Fibroblast of the conjunctiva (primary cell): ENCODE results near the gene MYO19.

Experiments used
- DNase-seq: peaks from one replicate; pipeline ENCODE4 v3.0.0-alpha.2; 2010; ENCODE audit warnings: low read depth

MYO19 gene, protein sequence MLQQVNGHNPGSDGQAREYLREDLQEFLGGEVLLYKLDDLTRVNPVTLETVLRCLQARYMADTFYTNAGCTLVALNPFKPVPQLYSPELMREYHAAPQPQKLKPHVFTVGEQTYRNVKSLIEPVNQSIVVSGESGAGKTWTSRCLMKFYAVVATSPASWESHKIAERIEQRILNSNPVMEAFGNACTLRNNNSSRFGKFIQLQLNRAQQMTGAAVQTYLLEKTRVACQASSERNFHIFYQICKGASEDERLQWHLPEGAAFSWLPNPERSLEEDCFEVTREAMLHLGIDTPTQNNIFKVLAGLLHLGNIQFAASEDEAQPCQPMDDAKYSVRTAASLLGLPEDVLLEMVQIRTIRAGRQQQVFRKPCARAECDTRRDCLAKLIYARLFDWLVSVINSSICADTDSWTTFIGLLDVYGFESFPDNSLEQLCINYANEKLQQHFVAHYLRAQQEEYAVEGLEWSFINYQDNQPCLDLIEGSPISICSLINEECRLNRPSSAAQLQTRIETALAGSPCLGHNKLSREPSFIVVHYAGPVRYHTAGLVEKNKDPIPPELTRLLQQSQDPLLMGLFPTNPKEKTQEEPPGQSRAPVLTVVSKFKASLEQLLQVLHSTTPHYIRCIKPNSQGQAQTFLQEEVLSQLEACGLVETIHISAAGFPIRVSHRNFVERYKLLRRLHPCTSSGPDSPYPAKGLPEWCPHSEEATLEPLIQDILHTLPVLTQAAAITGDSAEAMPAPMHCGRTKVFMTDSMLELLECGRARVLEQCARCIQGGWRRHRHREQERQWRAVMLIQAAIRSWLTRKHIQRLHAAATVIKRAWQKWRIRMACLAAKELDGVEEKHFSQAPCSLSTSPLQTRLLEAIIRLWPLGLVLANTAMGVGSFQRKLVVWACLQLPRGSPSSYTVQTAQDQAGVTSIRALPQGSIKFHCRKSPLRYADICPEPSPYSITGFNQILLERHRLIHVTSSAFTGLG

GRCh38 chr17:36534840-36535668, at the start of gene MYO19, which contains the start of gene PIGW:
MYO19 (minus strand) TSS chr17:36534868; CDS start chr17:36532538, 2,330 bp downstream.
PIGW (plus strand) TSS chr17:36534987; CDS start chr17:36537102, 2,115 bp downstream.
- DNase-seq, result peak; percentile 66

GRCh38 chr17:36583787-36584186, 49.1 kb upstream of the MYO19 start:
- DNase-seq, result no peak

DNA sequence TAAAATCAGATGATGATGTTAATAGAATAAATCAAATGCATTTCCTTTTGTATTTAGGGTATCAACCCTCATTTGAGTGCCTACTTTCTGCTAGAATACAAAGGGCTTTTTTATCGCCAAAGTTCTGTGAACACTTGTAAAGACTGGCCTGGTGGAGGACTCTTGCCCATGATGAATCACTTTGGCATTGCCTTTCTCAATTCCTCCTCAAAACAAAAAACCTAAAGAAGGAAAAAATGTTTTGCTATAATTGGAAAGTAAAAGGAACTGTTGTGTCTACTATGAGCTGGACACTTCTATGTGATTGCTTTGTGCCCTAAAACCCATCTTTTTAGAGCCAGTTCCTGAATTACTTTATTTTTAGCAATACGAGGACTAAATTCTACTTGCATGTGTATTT, 44.0 kb upstream of the MYO19 start:
- no peak for DNase-seq

- DNase-seq, result no peak
Observed at GRCh38 chr17:36576793-36577192, 42.1 kb upstream of the MYO19 start.

DNA sequence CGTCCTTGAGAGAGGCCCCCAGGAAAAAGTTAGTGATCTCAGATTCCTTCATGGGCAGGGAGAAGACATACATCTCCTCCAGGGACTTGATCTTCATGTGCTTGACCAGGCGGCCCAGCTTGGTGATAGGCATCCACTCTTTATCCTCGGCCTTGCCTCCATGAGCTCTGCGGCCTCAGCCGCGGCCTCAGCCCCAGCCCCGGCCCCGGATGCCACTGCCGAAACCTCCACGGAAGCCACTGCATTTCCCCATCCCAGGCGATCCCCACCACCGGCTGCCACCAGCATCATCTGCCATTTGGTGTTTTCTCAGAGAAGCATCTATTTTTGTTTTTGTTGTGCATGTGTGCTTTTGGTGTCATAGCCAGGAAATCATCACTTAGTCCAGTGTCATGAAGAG, 40.4 kb upstream of the MYO19 start:
- no peak for DNase-seq

DNA sequence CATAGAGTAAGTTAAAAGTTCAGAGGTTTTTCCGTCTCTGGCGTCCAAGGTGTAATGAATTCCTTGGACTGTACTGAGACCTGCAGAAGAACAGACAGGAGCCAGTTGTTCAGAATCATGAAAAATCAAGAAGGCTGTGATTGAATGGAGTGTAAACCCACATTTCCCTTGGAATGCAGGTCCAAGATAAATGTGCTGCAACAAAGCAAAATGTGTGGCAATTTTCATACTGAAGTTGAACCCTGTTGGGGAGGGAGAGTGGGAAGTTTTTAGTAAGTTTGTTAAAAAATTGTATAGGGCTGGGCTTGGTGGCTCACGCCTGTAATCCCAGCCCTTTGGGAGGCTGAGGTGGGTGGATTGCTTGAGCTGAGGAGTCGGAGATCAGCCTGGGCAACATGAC, 31.4 kb upstream of the MYO19 start:
- DNase-seq, result no peak

- no peak for DNase-seq
Observed at GRCh38 chr17:36553459-36553858, 18.8 kb upstream of the MYO19 start.

DNA sequence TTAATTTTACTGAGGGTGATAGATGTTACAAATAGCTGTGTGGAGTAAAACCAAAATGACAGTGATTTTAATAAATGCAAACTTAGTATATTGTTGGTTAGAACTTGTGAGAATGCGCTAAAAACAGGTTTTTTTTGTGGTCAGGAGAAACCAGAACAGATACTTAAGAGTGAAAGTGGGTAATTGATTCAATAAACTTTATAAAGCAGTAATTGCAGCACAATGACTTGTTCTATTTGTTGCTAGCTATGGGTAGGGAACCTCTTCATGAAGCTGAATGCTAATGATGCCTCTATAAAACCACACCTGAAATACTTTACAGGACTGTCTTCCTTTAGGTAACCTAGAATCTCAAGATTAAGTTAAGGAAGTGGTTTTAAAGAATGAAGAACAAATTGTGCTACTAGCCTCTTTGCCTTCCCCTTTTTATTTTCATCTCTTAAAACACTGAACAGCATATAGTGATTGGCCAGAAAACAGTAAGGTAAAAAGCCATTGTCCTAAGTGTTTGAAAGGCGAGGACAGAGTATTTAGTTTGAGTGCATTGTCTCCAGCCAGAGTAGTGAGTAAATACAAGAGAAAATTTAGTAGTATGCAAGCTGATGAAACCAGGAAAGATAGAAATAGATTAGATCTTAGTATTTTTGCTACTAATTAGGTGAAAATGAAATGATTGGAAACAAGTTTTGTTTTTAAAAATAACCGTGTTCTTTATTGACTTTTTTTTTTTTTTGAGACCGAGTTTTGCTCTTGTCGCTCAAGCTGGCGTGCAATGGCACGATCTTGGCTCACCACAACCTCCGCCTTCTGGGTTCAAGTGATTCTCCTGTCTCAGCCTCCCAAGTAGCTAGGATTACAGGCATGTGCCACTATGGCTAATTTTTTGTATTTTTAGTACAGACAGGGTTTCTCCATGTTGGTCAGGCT, 16.1 kb upstream of the MYO19 start:
- no peak for DNase-seq

DNA sequence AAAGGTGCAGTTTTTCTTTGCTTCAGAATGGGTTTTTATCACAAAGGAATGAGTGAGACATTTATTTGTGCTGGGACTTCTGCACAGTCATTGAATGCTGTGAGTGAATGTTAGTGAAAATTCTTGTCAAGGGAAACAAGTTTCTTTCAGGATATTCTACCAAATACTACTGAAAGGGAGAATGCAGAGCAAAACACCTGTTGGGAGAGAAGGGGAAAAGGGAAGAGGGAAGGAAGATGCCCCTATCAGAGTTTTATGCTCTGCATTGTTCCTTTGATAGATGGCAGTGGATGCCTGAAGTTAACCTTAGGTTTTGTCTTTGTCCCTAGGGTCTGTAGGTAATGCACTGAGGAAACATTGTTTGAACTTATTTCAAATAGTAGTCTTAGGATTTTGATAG, 13.1 kb upstream of the MYO19 start:
- no peak for DNase-seq

DNA sequence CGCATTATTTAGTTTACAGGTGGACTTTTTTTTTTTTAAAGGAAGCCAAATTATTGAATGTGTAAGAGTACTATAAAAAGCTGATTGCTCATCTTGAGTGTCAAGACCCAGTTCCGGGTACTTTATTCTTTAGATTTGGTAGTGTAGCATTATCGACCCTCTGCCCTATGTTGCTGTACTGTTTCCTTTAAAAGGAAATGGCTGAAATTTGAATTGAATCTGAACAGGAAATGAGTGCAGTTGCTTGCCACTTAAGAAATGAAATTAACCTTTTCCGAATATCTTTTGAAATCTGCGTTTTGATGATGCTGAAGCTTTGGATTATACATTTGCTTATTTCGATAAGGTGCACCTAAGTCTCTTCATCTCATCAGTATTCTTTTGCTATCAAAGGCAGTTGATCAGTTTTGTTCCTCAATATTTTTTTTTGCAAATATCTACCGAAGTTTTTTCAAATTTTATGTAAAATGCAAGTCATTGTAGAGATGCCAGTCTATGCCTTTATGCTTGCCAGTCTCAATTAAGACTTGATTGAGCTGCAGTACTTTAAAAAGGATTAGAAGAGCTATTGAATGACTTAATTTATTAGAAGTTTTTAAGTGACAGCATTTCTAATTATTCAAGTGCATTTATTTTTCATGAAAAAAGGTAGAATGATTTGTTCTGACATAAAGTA, 11.9 kb upstream of the MYO19 start:
- DNase-seq, result no peak

DNA sequence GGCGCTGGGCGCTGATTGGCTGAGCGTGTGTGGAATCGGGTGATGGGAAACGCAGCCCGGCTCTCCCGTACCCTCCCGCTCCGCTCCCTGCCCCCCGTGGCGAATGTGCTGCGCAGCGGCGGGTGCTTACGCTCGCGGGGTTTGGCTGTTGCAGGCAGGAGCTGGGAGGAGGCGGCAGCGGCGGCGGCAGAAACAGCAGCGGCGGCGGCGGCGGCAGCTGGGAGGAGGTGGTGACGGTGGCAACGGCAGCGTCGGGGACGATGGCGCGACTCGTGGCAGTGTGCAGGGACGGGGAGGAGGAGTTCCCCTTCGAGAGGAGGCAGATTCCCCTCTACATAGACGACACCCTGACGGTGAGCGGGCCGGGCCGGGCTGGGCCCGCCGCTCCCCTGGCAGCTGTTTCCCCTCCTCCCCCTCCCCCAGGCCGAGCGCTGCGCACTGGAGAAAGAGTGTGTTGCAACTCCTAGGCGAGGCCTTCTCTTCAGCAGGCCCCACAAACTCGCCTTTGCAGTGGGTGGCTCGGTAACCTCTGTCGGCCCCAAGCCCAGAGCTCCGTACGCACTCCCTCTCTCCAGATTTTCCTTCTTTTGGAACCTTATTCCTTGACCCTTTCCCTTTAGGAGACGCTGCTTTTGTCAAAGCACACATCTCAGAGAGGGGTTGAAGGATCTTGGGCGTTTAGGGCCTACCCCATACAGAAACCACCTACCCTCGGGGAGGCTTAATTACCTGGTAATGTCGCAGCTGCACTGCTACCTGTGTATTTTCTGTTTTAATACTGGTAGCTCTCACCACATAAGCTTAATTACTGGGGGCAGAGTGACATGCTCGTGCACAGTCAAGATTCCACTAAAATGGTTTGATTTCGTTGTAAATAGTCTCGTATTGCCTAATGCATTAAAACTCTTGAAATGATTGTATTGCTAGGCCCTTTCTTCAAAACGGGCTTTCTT, 11.1 kb upstream of the MYO19 start:
- DNase-seq, result peak; percentile 96

- no peak for DNase-seq
Observed at GRCh38 chr17:36545077-36545464, 10.4 kb upstream of the MYO19 start.

- peak; percentile 81 for DNase-seq
Observed at GRCh38 chr17:36544307-36545076, 9.8 kb upstream of the MYO19 start, which contains the start of gene GGNBP2. GGNBP2 (plus strand) TSS chr17:36544919; CDS start chr17:36545725, 806 bp downstream.

- DNase-seq, result peak; percentile 24
Observed at GRCh38 chr17:36544044-36544306, 9.3 kb upstream of the MYO19 start.

- DNase-seq, result no peak
Observed at GRCh38 chr17:36542755-36543154, 8.1 kb upstream of the MYO19 start.

GRCh38 chr17:36540696-36541095, 6.0 kb upstream of the MYO19 start:
- DNase-seq, result no peak

DNA sequence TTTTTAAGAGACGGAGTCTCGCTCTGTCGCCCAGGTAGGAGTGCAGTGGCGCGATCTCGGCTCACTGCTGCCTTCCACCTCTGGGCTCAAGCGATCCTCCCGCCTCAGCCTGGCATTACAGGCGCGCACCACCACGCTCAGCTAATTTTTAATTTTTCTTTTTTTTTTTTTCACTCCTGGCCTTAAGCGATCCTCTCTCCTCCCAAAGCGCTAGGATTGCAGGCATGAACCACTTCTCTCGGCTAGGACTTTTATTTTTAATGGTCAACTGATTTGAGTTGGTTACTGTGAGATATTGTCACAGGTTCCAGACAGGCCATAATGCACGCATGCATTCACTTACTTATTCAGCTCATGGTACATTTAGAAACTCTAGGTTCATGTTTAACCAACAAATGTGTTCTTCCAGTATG, 1.0 kb upstream of the MYO19 start:
- no peak for DNase-seq
